GM23338 (cell line): ENCODE data around the gene JMJD7.

Experiments used
- CREB1 ChIP-seq: fragments of 250-450 bp; sonication (Bioruptor Pico); IDR thresholded peaks from 2 replicates; pipeline ENCODE4 v1.5.0; 2020; ENCODE audit warnings: low read depth, mild to moderate bottlenecking, moderate library complexity
- CTCF ChIP-seq, 2 experiments: fragments of 200-600 bp in 1 of 2; sonication (generic) in 1 of 2; conservative IDR thresholded peaks; 2 replicates each; pipeline versions ENCODE4 v1.5.1 to v1.6.1; 2016 to 2017; ENCODE audit warnings: antibody characterized with exemption in 2 of 2, low read depth in 2 of 2, mild to moderate bottlenecking in 2 of 2, moderate library complexity in 1 of 2
- EZH2 ChIP-seq: fragments of 200-600 bp; sonication (generic); IDR thresholded peaks from one replicate; pipeline ENCODE4 v1.8.0; 2017; ENCODE audit warnings: antibody characterized with exemption, mild to moderate bottlenecking, low read depth; ENCODE audit not compliant: unreplicated experiment
- EZH2phosphoT487 ChIP-seq: fragments of 200-600 bp; sonication (generic); IDR thresholded peaks from one replicate; pipeline ENCODE4 v1.8.1; 2018; ENCODE audit warnings: antibody characterized with exemption; ENCODE audit not compliant: unreplicated experiment
- JUNB ChIP-seq: IDR thresholded peaks from one replicate; pipeline ENCODE4 v1.6.1; 2016; ENCODE audit warnings: antibody characterized with exemption; ENCODE audit not compliant: unreplicated experiment
- POLR2AphosphoS5 ChIP-seq: IDR thresholded peaks from 2 replicates; pipeline ENCODE4 v1.6.1; 2016; ENCODE audit warnings: antibody characterized with exemption, low read depth
- REST ChIP-seq: IDR thresholded peaks from one replicate; pipeline ENCODE4 v1.6.1; 2018; ENCODE audit warnings: antibody characterized with exemption; ENCODE audit not compliant: unreplicated experiment
- ZNF114 ChIP-seq: fragments of 250-450 bp; sonication (Bioruptor Pico); IDR thresholded peaks from 2 replicates; pipeline ENCODE4 v1.5.0; 2020; ENCODE audit warnings: mild to moderate bottlenecking, moderate library complexity
- ZNF462 ChIP-seq: fragments of 250-450 bp; sonication (Bioruptor Pico); IDR thresholded peaks from 2 replicates; pipeline ENCODE4 v1.5.0; 2020; ENCODE audit warnings: mild to moderate bottlenecking, moderate library complexity

- TF ChIP-seq CTCF (conservative IDR thresholded peaks at IDR 0.05; ENCODE audit: low read depth in 2 of 2) (no peak), EZH2 (no peak), EZH2phosphoT487 (no peak), POLR2AphosphoS5 (no peak), CREB1 (CRISPR knock-in tag) (no peak), JUNB (no peak), REST (no peak), ZNF462 (CRISPR knock-in tag) (no peak), ZNF114 (CRISPR knock-in tag) (no peak)
These were observed 10.6 kb downstream of the JMJD7 start, which contains the start of gene PLA2G4B for GRCh38 chr15:41838400-41838897.
